Activated naive CD4-positive, alpha-beta T cell treated with anti-CD3 and anti-CD28 coated beads, Interleukin-2, amount 50 U/mL, for 16 hours (primary cell): ENCODE data around the gene MVK.

Experiments used
- DNase-seq: peaks from one replicate; pipeline ENCODE4 v3.0.0-alpha.2; 2020

MVK gene

DNA sequence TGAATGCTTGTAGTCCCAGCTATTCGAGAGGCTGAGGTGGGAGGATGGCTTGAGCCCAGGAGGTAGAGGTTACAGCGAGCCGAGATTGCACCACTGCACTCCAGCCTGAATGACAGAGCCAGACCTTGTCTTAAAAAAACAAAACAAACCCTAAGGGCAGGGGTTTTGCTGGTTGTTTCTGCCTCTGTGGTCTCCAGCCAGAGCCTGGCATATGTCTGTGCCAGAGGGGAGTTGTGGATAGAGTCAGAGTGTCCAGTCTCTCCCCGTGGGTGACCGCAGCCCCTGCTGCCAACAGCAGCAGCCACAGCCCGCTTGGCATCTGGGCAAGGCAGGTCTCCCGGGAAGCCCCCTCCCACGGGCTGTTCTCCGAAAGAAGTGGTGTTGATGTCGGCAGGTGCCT, 37.6 kb downstream of the MVK start:
- no peak for DNase-seq

DNA sequence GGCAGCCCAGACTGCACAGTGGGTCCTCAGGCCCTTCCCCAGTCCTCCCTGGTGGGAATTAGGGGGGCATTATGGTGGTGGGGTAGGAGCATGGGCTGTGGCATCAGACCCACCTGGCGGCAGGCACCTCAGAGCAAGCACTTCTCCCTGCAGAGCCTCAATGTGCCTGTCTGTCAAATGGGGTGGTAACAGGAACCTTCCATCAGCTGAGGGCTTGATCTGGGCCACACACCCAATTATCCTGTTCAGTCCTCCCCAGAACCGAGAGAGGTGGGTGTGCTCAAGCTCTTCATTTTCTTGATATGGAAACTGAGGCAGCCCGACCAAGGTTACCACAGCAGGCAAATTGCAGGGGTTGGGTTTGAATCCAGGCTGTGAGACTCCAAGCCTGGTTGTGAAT, 38.4 kb downstream of the MVK start:
- DNase-seq: no peak

DNA sequence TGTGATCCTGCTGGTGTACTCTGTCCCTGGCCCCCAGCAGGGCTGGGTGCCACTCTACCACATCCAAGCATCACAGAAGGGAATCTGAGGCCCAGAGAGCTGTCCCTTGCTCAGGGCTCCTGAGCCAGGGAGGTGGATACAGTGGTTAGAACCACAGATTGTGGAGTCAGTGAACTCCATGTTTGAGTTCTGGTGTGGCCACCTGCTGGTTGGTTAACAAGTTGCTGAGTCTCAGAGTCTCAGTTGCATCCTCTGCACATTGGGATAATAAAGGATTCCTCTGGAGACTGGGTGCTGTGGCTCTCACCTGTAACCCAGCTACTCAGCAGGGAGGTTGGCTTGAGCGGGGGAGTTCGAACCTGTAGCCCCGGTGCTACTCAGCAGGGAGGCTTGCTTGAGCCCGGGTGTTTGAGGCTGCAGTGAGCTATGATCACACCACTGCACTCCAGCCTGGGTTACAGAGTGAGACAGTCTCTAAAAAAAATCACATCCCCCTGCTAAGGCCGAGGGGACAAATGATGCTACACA, 39.4 kb downstream of the MVK start:
- DNase-seq: no peak

DNA sequence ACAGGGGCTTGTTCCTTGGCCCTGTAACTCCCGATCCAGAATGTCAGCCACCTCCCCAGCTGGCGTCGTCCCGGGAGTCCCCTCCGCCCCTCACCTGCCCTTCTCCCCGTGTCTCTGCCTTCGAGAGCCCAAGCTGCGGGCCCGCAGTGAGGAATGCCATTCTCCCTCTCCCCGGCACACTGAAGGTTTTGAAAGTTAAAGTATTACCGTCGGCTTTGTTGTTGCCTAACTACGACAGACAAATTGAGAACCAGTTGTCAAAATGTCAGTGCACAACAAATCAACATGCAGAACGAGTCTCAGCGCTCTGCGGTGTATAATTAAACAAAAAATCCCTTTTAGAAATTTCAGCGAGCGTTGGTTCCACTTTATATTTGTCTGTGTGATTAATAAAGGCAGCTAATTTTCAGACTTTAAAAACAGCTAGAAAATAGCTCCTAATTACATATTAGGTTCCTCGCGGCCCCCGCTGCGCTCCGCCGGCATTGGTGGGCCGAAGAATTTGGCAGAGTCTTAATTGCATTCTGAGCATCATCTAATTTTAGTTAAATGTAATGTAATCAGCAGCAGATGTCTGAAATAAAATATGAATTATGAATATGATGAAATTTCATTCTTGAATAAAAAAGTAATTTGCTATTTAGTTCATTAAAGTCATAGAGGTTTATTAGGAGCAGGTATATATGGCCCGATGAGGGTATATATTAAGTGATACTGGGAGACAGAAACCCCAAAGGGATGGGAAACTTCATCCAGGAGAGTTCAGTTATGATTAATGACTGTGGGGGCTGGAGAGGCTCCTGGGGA, 40.3 kb downstream of the MVK start:
- no peak for DNase-seq

DNA sequence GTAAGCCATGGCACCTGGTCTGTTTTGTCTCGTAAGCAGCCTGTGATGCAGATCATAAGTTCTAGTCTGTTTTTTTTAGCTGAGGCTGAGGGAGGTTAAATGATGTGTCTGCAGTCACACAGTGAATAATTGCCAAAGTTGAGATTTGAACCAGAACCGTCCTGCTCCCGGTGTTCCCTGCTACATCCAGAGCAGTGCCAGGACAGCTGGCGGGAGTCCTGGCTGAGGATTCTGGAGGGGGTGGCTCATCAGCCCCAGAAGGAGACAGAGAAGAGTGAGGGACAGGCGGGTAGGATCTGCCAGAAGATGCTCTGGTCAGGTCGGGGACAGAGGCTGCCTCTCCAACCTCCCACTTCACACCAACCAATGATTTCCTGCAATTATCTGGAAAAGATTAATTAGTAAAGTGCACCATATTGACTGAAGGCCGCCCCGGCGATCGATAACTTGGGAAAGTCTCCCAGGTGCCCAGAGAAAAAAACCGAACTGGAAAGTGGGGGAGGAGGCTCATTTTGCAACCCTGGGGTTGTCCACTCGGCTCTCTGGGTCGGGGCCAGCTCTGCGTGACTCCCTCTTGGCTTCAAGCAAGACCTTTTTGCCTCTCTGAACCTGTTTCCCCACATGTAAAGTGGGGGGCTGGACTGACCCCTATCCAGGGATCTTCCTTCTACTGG, 42.1 kb downstream of the MVK start:
- no peak for DNase-seq

DNA sequence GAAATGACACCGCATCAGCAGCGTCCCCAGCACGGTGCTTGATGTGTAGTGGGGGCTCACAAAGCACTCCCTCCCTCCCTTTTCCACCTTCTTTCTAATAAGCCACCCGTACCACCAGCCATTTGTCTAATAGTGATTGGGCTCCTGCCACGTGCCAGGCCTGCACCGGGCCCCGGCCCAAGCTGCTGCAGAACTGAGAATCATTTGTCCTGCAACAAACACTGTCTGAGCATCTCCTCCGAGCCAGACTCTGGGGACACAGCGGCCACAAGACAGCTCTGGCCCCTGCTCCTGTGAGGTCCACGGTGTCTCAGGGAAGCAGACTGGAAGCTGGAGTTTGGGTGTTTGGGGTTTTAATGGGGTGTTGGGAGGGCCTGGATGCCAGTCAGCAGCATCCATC, 43.9 kb downstream of the MVK start:
- no peak for DNase-seq

DNA sequence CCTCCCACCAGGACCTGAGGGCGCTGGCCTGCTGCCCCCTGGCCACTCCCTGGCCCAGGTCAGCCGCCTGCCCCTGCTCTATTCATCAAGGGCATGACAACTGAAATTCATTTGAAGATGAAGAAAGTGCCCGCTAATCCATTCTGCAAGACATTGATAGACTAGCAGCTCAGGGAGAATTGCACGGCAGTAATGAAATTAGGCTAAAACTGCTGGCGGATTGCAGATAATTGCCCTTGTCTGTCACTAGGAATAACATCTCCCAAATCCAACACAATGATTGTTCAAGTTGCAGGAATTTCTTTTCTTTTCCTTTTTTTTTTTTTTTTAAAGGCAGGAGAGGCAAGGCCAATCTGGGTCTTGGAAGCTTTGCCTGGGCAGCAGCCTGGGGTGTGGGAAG, 44.5 kb downstream of the MVK start:
- DNase-seq: no peak

DNA sequence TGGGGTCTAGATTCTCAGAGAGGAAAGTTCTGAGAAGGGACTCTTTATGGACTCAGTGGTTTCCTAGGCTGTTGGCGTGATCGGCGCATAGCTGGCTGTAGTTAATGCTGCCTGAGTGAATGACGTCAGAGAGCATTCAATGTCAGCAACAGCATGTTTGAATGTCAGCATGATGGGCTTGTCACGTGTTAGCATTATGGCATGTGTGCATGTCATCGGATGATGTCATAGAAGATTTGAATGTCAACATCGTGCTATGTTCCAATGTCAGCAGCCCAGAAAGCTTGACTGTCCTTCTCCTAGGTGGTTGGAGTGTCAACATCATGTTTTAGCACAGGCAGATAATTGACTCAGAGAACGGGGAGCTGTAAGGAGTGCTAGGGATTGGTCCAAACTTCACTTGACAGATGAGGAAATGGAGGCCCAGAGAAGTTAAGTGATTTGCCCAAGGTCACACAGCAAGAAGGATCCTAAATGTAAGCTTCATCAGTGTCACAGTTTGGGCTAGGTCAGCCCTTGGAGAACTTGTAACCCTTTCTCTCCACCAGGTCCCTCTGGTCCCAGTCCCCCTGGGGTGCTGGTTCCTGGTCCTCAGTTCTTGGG, 45.5 kb downstream of the MVK start:
- no peak for DNase-seq

DNA sequence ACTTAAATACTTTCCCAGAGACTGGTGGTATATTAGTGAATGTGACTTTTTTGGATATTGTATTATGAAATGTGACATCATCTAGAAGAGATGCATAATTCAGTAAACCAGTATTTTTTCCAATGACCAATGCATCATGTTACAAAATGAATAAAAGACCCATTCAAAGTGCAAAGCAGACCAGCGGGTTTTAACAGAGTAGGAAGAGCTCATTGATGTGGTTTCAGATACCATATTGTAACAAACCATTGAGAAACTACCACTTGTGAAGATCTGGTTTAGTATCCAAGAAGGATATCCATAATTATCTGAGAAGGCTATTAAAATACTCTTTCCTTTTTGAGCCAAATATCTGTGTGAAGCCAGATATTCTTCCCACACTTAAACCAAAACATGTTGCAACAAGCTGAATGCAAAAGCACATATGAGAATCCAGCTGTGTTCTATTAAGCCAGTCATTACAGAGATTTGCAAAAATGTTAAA, 47.7 kb downstream of the MVK start:
- DNase-seq: no peak

DNA sequence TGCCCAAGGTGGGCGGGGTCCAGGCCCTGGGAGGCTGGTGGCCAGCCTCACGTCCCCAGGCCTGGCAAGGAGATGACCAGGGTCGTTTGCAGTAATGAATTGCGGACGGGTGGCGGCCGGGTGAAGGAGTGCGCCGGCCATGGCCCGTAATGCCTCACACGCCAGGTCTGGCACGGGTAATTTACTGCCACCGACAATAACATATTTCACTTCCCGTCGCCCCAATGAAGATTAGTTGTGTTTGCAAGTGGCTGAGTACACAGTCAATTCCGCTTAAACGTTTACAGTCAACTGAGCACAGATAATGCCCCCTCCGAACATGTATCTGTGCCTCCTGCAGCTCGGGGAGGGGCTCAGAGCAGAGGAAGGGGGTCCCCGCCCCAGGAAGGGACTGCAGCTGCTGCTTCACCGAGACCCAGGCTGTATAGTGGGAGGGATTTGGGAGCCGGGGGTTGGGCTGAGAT, 48.3 kb downstream of the MVK start:
- no peak for DNase-seq

DNA sequence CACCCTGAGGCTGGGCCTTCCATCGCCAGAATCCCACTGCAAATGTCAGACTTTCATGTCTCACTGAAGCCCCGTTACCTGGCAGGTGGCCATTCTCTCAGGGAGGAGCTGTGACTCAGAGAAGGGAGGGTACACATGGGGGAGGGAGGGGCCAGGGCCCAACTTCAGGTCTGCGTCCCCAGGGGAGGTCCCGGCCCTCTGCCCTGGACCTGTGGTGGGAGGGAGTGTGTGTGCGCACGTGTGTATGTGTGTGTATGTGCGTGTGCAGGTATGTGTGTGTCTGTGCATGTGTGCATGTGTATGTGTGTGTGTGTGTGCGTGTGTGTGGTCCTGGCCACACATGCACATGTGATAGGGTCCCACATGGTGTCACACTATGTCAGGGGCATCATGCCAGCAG, 50.9 kb downstream of the MVK start:
- no peak for DNase-seq

DNA sequence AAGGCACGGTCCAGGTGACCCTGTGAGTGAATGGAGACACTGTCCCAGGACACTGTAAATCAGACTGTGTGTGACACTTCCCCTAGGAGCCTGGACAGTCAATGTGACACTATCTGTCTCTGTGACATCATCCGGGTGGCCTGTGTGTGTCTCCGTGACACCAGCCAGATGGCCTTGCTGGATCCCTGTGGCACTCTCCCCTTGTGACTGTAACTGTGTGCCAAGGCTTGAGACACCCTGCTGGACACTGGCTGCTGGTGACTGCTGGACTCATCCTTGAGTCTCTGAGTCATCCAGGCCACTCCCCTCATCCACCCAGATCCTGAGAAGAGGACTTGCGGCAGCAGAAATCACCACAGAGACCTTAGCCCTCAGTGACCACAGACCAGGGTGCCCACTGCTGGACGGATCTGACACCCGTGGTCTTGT, 51.6 kb downstream of the MVK start:
- DNase-seq: no peak

DNA sequence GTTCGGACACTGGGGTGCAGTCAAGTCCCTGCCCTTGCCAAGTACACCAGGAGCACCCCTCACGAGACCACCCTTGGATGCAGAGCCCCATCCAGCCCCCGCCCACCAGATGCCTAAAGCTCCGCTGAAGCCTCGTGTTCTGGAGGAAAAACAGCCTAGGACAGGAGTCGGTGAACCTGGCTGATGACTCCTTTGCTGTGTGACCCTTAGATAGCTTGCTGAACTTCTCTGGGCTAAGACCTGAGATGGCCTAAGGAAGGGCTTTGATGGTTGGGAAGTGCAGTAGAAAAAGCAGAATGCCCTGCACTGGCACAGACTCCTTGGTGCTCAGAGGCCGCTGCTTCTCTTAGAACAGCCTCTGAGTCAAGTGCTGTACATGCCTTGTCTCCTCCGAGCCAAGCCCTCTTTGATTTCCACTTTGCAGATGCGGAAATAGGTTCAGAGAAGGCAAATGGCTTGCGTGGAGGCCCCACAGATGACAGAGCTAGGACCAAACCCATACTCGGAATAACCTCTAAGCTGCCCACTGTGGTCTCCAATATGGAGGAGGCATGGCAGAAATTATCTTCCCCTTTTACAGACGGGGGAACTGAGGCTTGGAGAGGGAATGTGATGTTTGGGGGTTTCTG, 52.3 kb downstream of the MVK start:
- DNase-seq: no peak

DNA sequence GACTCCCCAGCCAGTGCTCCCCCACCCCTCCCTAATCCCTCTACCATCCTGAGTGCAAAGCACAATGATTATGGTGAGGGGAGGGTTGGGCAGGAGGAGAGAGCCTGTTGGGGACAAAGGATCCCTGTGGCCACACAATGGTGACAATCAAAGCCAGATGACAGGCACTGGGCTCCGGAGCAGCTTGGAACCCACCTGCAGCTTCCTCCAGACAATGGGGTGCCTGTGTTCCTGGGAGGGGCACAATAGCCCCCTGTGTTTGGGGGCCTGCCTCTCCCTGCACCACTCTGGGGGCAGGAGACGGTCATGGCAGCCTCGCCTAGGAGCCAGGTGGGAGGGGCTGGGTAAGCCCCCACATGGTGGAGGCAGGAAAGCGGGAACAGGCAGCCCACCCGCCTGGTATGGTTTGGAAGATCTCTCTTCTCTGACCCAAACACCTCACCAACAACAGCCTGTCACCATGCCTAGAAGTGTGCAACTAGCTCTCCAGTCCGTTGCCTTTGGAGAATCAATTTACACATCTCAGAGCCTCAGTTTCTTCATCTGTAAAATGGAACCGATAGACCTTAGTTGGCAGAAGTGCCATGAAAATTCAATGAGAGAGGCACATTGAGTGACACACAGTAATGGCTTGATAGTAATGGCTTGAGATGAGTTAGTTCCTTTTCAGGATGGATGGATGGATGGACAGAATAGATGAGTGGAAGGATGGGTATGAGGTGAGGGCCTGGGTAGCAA, 53.0 kb downstream of the MVK start:
- DNase-seq: no peak

DNA sequence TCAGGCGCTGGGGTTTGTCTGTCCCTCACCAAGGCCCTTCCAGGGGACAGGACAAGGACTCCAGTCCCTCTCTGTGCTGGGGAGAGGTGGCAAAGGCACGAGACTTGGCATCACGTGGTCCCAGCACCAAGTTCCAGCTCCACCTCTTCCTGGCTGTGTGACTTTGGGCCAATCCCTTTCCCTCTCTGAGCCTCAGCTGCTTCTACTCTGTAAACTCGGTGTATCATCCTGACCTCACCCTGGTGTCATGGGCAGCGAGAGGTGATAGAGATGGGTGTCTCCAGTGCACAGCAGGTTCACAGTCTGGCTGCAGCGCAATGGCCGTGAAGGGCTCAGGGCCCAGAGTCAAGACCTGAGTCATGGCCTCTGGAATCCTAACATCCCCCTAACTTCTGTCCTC, 54.0 kb downstream of the MVK start:
- no peak for DNase-seq

DNA sequence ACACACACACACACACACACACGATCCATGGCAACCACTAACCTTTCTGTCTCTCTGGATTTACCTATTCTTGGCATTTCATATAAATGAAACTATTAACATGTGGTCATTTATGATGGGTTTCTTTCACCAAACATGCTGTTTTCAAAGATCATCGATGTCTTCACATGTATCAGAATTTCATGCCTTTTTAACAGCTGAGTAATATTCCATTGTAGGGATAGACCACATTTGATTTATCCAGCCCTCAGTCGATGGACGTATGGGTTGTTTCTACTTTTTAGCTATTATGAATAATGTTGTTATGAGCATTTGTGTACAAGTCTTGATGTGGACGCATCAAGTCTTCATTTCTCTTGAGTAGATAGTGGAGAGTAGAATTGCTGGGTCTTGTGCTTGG, 56.5 kb downstream of the MVK start:
- no peak for DNase-seq

DNA sequence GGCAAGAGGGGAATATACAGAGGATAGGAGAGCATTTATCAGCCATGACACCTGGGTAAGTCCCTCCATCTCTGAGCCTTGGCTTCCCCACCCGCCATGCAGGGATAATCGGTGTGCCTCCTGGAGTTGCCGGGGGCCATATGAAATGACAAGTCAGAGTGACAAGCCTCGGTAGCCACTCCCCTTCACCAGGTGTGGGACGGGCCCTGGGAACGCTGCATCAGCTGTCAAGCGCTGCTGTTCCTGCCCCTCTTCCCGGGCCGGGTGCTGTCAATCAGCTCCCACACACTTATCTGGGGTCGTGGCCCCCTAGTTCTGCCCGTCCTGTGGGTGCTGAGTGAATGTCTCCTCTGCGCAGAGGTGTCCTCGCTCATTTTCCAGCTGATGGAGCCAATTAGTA, 57.2 kb downstream of the MVK start:
- no peak for DNase-seq

DNA sequence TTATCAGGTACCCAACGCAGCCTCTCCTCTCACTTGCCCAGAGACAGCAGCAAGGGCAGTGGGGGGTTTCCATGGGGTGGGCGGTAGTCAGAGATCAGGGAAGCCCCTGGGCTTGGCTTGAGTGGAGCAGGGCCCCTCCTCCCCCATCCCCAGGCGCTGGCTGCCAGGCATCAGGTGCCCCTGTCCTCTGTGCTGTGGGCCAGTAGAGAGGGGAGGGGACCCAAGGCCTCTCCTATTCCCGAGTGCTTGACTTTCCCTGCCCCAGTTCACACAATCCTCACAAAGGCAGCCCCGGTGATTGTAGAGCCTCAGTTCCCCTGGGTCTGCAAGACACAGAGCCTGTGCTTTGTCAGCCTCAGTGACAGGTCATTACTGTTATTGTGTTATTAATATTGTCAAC, 57.7 kb downstream of the MVK start:
- DNase-seq: no peak

DNA sequence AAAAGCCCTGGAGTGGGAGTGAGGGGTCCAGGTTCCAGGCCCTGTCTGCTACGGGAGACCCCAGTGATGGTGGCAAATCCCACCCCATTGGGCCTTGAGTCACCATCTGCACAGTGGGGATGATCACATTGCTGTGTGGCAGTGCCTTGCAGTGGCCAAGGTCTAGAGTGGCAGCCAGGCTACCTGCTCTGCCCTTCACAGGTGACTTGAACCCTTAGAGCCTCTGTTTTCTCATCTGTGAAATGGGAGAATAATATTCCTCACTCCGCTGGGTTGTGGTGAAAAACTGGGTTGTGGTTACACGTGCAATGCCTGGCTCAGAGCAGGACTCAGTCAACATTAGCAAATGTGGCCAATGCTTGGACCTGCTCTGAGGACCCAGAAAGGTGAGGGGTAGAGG, 58.2 kb downstream of the MVK start:
- no peak for DNase-seq

DNA sequence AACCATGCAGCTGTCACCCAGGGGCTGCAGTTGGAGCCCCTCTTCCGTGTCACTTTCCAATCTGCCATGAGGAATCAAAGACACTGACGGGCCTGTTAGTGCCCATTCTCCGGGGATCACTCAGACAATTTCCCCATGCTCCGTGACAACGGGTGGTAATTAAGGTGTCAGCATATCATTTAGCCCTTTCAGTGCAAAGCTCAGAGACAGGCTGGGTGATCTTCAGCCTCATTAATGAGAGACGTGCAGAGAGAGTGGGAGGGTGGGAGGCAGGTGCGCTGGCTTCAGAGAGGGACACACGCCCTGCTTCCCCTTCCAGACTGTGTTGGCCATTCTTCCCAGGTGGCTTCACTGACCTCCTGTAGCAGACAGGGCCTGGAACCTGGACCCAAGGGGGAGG, 58.7 kb downstream of the MVK start:
- DNase-seq: no peak

DNA sequence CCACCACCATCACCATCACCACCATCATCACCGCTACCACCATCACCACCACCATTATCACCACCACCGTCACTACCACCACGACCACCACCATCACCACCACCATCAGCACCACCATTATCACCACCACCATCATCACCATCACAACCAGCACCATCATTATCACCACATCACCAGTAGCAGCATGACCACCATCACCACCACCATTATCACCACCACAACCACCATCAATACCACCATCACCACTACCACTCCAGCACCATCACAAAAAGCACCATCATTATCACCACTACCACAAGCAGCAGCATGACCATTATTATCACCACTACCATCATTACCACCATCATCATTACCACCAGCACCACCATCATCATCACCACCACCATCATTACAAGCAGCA, 62.1 kb downstream of the MVK start:
- no peak for DNase-seq

DNA sequence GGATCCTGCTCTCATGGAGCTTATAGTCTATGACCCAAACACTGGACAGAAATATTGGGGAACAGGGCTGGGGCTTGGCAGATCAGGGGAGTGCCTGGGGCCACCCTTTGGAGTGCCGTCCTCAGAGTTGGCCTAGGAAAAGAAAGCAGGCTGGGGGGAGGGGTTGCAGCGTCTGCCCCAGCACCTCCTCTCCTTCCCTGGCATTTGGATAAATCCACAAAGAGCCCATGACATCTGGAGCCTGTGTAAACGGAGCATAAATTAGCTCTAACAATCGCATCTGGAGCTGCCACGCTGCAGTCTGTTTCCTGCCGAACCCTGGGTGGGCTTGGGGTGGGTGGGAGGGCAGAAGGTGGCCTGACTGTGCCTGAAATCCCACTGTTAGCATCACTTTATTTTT, 63.8 kb downstream of the MVK start:
- DNase-seq: no peak

DNA sequence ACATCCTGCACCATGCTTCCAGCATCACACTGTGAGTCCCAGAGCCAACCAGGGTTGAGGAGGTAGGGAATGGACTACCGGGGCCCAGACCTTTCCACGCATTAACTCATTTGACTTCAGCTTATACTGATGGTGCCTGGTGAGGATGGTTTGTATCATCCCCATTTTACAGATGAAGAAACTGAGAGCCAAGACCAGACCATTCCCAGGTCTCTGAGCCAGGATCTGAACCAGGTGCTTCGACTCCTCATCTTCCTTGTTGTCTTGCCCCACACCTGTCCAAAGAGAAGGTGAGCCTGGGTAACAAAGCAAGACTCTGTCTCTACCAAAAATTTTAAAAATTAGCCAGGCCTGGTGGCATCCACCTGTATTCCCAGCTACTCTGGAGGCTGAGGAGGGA, 64.4 kb downstream of the MVK start:
- DNase-seq: no peak
